GM12878 (cell line): ENCODE data around the gene SCARF2. TPM values are rescaled to one million over a fixed set of nuclear protein-coding genes. Genes with fewer than 3 reads are reported as not detected.

Source experiments
- ATF7 ChIP-seq: fragments of 450-650 bp; IDR thresholded peaks from 2 replicates; pipeline ENCODE4 v1.6.1; 2016; ENCODE audit warnings: low read depth, mild to moderate bottlenecking
- CUX1 ChIP-seq: IDR thresholded peaks from 2 replicates; pipeline ENCODE4 v1.6.1; 2012; ENCODE audit warnings: improper control_type of control experiment, low read depth, low read length; ENCODE audit not compliant: insufficient replicate concordance
- FOXK2 ChIP-seq: fragments of 450-650 bp; IDR thresholded peaks from 2 replicates; pipeline ENCODE4 v1.6.1; 2017; ENCODE audit warnings: mild to moderate bottlenecking, moderate library complexity
- HDGF ChIP-seq: fragments of 450-650 bp; IDR thresholded peaks from 2 replicates; pipeline ENCODE4 v1.6.1; 2016; ENCODE audit warnings: antibody characterized with exemption
- IRF4 ChIP-seq: IDR thresholded peaks from 2 replicates; pipeline ENCODE4 v1.6.1; 2011; ENCODE audit warnings: low read depth, low read length
- NFXL1 ChIP-seq: fragments of 450-650 bp; IDR thresholded peaks from 2 replicates; pipeline ENCODE4 v1.6.1; 2017; ENCODE audit warnings: antibody characterized with exemption, mild to moderate bottlenecking, borderline replicate concordance
- NR2F1 ChIP-seq: fragments of 450-650 bp; conservative IDR thresholded peaks from 2 replicates; pipeline ENCODE4 v1.6.1; 2017; ENCODE audit warnings: mild to moderate bottlenecking
- PBX3 ChIP-seq: IDR thresholded peaks from 2 replicates; pipeline ENCODE4 v1.6.1; 2011; ENCODE audit warnings: mild to moderate bottlenecking, low read depth, low read length, moderate library complexity; ENCODE audit not compliant: insufficient replicate concordance
- RBBP5 ChIP-seq: fragments of 200-600 bp; sonication (generic); conservative IDR thresholded peaks from 2 replicates; pipeline ENCODE4 v1.6.1; 2016
- SMAD1 ChIP-seq: fragments of 450-650 bp; IDR thresholded peaks from 2 replicates; pipeline ENCODE4 v1.6.1; 2018; ENCODE audit warnings: mild to moderate bottlenecking, low read depth; ENCODE audit not compliant: partially characterized antibody
- SMAD5 ChIP-seq: IDR thresholded peaks from 2 replicates; pipeline ENCODE4 v1.6.1; 2016; ENCODE audit warnings: antibody characterized with exemption, low read depth
- SP1 ChIP-seq: IDR thresholded peaks from one replicate; pipeline ENCODE4 v1.6.1; 2011; ENCODE audit warnings: low read depth, low read length
- SPI1 ChIP-seq: IDR thresholded peaks from 2 replicates; pipeline ENCODE4 v1.6.1; 2011; ENCODE audit warnings: low read depth, mild to moderate bottlenecking, low read length, moderate library complexity, borderline replicate concordance; ENCODE audit not compliant: insufficient read depth
- SREBF1 ChIP-seq: IDR thresholded peaks from 2 replicates; pipeline ENCODE4 v1.6.1; 2012; ENCODE audit warnings: mild to moderate bottlenecking, low read length
- SUPT20H ChIP-seq: IDR thresholded peaks from 2 replicates; pipeline ENCODE4 v1.6.1; 2011; ENCODE audit warnings: low read depth, mild to moderate bottlenecking, low read length, moderate library complexity, borderline replicate concordance; ENCODE audit not compliant: control insufficient read depth
- TARDBP ChIP-seq: IDR thresholded peaks from 2 replicates; pipeline ENCODE4 v1.6.1; 2016; ENCODE audit warnings: borderline replicate concordance
- TBL1XR1 ChIP-seq: IDR thresholded peaks from 2 replicates; pipeline ENCODE4 v1.6.1; 2012; ENCODE audit warnings: low read depth, low read length, improper control_type of control experiment
- YY1 ChIP-seq: IDR thresholded peaks from 2 replicates; pipeline ENCODE4 v1.6.1; 2011; ENCODE audit warnings: low read depth, mild to moderate bottlenecking, low read length
- ZNF217 ChIP-seq: fragments of 450-650 bp; IDR thresholded peaks from 2 replicates; pipeline ENCODE4 v1.6.1; 2017; ENCODE audit warnings: antibody characterized with exemption, mild to moderate bottlenecking
- ZNF384 ChIP-seq: IDR thresholded peaks from 2 replicates; pipeline ENCODE4 v1.6.1; 2012; ENCODE audit warnings: low read depth, mild to moderate bottlenecking, low read length, improper control_type of control experiment, borderline replicate concordance
- polyA plus RNA-seq, 11 experiments: library from polyadenylated mRNA; depleted of rRNA in 4 of 11; unstranded in 6 of 11; stranded (reverse) in 5 of 11; fragments of >200 nt; fragmentation: Nextera tagmentation in 4 of 11; fragmentation: Illumina TruSeq in 1 of 11; extraction: Ambion mirVana in 4 of 11; extraction: Trizol in 1 of 11; gene quantifications; 1 replicate in 1 of 11; 2 replicates in 10 of 11; pipeline versions ENCODE4 v1.2.1 to v1.2.3, GENCODE V29; 2011 to 2016; ENCODE audit warnings: inconsistent platforms in 2 of 11, missing spikeins in 2 of 11, low read depth in 1 of 11
- total RNA-seq, 4 experiments: library from RNA; depleted of rRNA in 3 of 4; stranded (reverse); fragments of >200 nt in 3 of 4; fragmentation: Illumina TruSeq in 1 of 4; extraction: Trizol in 1 of 4; gene quantifications; 2 replicates each; pipeline versions ENCODE4 v1.2.1 to v1.2.3, GENCODE V29; 2013 to 2021
- TF ChIP-seq, protein P1 (sequence below): fragments of 450-650 bp; formaldehyde crosslinking; IDR thresholded peaks from 2 replicates; pipeline ENCODE4 v1.4.0; 2022; ENCODE audit warnings: mild to moderate bottlenecking, moderate library complexity
- TF ChIP-seq, protein P2 (sequence below): IDR thresholded peaks from 2 replicates; pipeline ENCODE4 v1.6.1; 2011; ENCODE audit warnings: low read depth, mild to moderate bottlenecking, low read length, moderate library complexity, borderline replicate concordance; ENCODE audit errors: extremely low read depth

SCARF2 gene
- total and polyA plus RNA-seq, 10 of the 15 experiments (the other 5 are each of a cell fraction or from before 2014, with no cell fraction given) = 0.01 to 0.74 (median 0.17) TPM; not detected in 5

DNA sequence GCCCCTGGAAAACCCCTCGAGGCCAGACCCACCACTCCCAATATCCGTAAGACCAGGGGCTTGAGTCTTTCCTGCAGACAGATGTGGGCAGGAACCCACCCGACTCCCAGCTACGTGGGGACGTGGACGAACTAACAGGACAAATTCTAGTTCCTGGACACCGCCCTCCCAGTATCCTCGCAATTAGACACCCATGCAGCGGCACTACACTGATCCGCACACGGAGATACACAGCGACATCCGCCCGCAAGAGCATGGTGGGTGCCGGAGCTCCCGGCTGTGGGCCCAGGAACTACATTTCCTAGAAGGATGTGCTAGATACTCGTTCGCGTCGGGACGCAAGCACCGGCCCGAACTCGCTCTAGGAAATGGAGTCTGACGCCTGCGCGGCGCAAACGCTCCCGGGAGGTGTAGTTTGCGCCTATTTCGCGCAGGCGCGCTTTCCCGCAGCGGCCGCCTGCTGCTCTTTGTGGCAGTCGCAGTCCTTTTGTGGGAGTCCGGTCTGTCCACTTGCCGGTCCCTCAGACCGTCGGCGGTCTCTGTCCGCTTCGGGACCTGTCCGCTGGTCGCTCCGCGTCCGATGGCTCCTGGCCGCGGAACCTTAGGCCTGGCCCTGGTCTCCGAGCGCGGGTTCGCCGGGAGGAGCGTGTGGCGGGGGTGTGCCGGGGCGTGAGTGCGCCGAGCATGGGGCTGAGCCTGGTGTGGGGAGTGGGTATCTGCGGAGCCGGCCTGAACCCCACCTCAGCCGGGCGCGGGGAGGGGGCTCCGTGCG is 43.7 kb downstream of the SCARF2 start, which contains the start of gene ZNF74 (continued):
- TF ChIP-seq SPI1 (no peak), IRF4 (no peak), SUPT20H (no peak), TARDBP (no peak), ZNF384 (no peak), RBBP5 (no peak), ATF7 (no peak), CUX1 (no peak), NFXL1 (no peak), HDGF (no peak), NR2F1 (0 out of 2 replicates have a peak, but pooled peaks have one; percentile 8), FOXK2 (no peak), PBX3 (no peak), YY1 (peak; percentile 90), TBL1XR1 (no peak), ZNF217 (no peak), SREBF1 (0 out of 2 replicates have a peak, but pooled peaks have one; percentile 7), SMAD1 (no peak), SMAD5 (no peak), SP1 (peak; percentile 16)
- TF ChIP-seq, protein P1, sequence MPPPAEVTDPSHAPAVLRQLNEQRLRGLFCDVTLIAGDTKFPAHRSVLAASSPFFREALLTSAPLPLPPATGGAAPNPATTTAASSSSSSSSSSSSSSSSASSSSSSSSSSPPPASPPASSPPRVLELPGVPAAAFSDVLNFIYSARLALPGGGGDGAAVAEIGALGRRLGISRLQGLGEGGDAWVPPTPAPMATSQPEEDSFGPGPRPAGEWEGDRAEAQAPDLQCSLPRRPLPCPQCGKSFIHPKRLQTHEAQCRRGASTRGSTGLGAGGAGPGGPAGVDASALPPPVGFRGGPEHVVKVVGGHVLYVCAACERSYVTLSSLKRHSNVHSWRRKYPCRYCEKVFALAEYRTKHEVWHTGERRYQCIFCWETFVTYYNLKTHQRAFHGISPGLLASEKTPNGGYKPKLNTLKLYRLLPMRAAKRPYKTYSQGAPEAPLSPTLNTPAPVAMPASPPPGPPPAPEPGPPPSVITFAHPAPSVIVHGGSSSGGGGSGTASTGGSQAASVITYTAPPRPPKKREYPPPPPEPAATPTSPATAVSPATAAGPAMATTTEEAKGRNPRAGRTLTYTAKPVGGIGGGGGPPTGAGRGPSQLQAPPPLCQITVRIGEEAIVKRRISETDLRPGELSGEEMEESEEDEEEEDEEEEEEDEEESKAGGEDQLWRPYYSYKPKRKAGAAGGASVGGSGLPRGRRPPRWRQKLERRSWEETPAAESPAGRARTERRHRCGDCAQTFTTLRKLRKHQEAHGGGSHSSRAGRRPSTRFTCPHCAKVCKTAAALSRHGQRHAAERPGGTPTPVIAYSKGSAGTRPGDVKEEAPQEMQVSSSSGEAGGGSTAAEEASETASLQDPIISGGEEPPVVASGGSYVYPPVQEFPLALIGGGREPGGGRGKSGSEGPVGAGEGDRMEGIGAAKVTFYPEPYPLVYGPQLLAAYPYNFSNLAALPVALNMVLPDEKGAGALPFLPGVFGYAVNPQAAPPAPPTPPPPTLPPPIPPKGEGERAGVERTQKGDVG (CRISPR knock-in tag) = no peak
- TF ChIP-seq, protein P2, sequence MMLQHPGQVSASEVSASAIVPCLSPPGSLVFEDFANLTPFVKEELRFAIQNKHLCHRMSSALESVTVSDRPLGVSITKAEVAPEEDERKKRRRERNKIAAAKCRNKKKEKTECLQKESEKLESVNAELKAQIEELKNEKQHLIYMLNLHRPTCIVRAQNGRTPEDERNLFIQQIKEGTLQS = no peak
